Peyer's patch (tissue), 4 donors: ENCODE results near the gene PHYH. TPM values are rescaled to one million over a fixed set of nuclear protein-coding genes. Genes with fewer than 3 reads are reported as not detected.

Experiments
- DNase-seq, 3 donors: peaks; one replicate each; pipeline ENCODE4 v3.0.0-alpha.2; 2017 to 2019
- H3K27ac ChIP-seq, 4 donors: fragments of 200-600 bp; sonication (generic); one replicate each; pipeline ENCODE4 v1.5.1; 2016 to 2019
- H3K27me3 ChIP-seq, 2 donors: fragments of 200-600 bp; sonication (generic); one replicate each; pipeline ENCODE4 v1.5.1; 2019
- H3K36me3 ChIP-seq, 3 donors: fragments of 200-600 bp; sonication (generic); one replicate each; pipeline ENCODE4 v1.5.1; 2016 to 2019
- H3K4me1 ChIP-seq, 4 donors: fragments of 200-600 bp; sonication (generic); one replicate each; pipeline ENCODE4 v1.5.1; 2016 to 2019
- H3K4me3 ChIP-seq, 4 donors: fragments of 200-600 bp; sonication (generic); 1 replicate in 3 of 4; 2 replicates in 1 of 4; pipeline ENCODE4 v1.5.1; 2016 to 2019; ENCODE audit warnings: mild to moderate bottlenecking in 1 of 4
- H3K9me3 ChIP-seq, 4 donors: fragments of 200-600 bp; sonication (generic); one replicate each; pipeline ENCODE4 v1.5.1; 2016 to 2019; ENCODE audit warnings: mild to moderate bottlenecking in 1 of 4
- POLR2A ChIP-seq, 2 donors: fragments of 450-650 bp; IDR thresholded peaks; one replicate each; pipeline ENCODE4 v1.5.1; 2017; ENCODE audit warnings: antibody characterized with exemption in 2 of 2, mild to moderate bottlenecking in 2 of 2, moderate library complexity in 2 of 2
- total RNA-seq, 4 donors: library from RNA; depleted of rRNA; stranded (reverse); fragments of >200 nt; gene quantifications; one replicate each; pipeline ENCODE4 v1.1.0, GENCODE V29; 2016
- TF ChIP-seq, protein P1 (sequence below), 6 experiments: fragments of 450-650 bp in 4 of 6; fragments of 200-600 bp in 2 of 6; sonication (generic) in 1 of 6; IDR thresholded peaks; one replicate each; pipeline ENCODE4 v1.5.1; 2017 to 2019; ENCODE audit warnings: antibody characterized with exemption in 6 of 6, mild to moderate bottlenecking in 3 of 6, moderate library complexity in 1 of 6

Gene PHYH
- total RNA-seq, 4 donors from 2014 or later: 24.8 to 47.5 (median 37.7) TPM

DNA sequence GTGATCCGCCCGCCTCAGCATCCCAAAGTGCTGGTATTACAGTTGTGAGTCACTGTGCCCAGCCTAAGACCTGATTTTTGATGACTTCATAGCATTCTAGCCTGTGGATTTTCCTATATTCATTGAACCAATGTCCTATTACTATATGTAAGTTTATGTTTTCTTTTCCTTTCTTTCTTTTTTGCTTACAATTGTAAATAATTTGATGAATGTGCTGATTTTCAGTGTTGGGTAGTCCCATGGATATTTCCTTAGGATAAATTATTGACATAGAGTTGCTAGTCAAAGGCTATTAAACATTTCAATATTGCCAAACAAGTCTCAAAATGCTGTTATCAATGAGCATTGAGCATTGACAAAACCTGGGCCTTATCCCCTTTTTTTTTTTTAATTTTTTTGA lies 9.9 kb upstream of the PHYH start:
- H3K4me3 ChIP-seq: no peak overlapping the region
- no peak overlapping the region for H3K27ac ChIP-seq
- no peak for DNase-seq
- TF ChIP-seq, protein P1, sequence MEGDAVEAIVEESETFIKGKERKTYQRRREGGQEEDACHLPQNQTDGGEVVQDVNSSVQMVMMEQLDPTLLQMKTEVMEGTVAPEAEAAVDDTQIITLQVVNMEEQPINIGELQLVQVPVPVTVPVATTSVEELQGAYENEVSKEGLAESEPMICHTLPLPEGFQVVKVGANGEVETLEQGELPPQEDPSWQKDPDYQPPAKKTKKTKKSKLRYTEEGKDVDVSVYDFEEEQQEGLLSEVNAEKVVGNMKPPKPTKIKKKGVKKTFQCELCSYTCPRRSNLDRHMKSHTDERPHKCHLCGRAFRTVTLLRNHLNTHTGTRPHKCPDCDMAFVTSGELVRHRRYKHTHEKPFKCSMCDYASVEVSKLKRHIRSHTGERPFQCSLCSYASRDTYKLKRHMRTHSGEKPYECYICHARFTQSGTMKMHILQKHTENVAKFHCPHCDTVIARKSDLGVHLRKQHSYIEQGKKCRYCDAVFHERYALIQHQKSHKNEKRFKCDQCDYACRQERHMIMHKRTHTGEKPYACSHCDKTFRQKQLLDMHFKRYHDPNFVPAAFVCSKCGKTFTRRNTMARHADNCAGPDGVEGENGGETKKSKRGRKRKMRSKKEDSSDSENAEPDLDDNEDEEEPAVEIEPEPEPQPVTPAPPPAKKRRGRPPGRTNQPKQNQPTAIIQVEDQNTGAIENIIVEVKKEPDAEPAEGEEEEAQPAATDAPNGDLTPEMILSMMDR (IDR thresholded peaks at IDR 0.05): no peak
- no peak for TF ChIP-seq POLR2A (IDR thresholded peaks at IDR 0.05)
- no peaks in the 10 kb centered on the region for H3K9me3 ChIP-seq
- no peaks in the 10 kb centered on the region for H3K4me1 ChIP-seq
- H3K27me3 ChIP-seq: no peaks in the 10 kb centered on the region
- no peaks in the 10 kb centered on the region for H3K36me3 ChIP-seq

DNA sequence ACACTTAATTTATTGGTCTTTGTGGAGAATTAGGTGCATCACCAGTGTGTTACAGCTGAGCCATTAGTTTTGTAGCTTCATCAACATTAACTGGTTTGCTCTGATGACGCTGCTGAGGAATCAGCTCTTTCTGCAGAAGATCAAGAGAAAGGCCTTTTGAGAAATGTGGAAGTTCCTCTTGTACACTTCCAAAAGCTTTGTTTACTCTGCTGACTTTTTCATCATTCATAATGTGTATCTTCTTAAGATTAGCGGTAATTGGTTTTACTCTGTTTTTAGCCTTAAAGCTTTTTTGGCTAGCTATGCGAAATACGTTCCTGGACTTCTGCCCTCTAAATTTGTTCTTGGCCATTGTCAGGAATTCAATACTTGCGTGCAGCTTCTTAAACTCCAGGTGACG lies 8.2 kb upstream of the PHYH start:
- TF ChIP-seq POLR2A (IDR thresholded peaks at IDR 0.05): no peak
- TF ChIP-seq, protein P1 (IDR thresholded peaks at IDR 0.05): no peak
- no peak for DNase-seq

DNA sequence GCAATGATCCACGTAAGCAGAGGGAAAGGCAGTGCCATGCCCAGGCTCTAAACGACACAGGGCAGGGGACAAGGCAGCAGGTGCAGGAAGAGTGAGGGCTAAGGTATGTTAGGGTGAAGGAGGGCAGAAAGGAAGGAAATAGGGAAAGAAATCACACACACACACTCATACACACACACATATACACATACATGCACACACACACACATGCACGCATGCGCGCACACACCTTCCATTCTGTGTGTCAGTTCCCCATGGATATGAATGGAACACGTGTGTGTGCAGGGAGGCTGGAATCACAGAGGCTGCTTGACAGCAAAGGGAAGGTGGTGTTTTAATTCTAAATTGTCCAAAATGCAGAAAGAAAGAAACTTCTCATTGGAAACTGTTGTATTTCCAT lies 6.2 kb upstream of the PHYH start:
- Histone ChIP-seq H3K4me3 (no peak overlapping the region), H3K27me3 (no peaks in the 10 kb centered on the region), H3K9me3 (no peaks in the 10 kb centered on the region), H3K4me1 (peaks cover 0 to 9% (median 4%) of the 10 kb centered on the region in 4 donors), H3K27ac (no peak overlapping the region), H3K36me3 (no peaks in the 10 kb centered on the region)
- TF ChIP-seq POLR2A (IDR thresholded peaks at IDR 0.05): no peak
- TF ChIP-seq, protein P1 (IDR thresholded peaks at IDR 0.05): no peak
- no peak for DNase-seq

More for the DNA sequence above, 8.2 kb upstream of the PHYH start:
- H3K36me3 ChIP-seq: no peaks in the 10 kb centered on the region
- H3K4me3 ChIP-seq: no peak overlapping the region
- no peak overlapping the region for H3K27ac ChIP-seq
- no peaks in the 10 kb centered on the region for H3K4me1 ChIP-seq
- no peaks in the 10 kb centered on the region for H3K9me3 ChIP-seq
- no peaks in the 10 kb centered on the region for H3K27me3 ChIP-seq

DNA sequence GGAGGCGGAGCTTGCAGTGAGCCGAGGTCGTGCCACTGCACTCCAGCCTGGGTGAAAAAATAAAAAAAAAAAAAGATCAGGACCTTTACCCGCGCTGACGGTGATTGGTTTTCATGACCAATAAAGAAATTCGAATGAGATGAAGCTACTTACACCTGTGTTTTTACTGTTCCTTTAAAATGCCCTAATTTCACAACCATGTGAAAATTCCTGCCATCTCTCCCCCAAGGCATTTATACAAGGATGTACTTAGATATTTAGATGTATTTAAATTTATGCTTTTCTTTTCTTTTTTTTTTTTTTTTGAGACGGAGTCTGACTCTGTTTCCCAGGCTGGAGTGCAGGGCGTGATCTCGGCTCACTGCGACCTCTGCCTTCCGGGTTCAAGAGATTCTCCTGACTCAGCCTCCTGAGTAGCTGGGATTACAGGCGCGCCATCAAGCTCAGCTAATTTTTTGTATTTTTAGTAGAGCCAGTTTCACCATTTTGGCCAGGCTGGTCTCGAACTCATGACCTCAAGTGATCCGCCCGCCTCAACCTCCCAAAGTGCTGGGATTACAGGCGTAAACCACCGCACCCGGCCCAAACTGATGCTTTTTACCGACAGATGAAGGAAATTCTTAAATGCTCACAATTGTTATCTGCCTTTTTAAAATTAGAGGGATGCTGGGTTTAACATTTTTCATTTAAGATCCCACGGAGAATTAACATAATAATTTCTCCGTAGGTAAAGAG lies 3.1 kb upstream of the PHYH start:
- peak overlapping the region; percentile 92 to 99 (median 95) for H3K27ac ChIP-seq
- no peaks in the 10 kb centered on the region for H3K36me3 ChIP-seq
- H3K9me3 ChIP-seq: no peaks in the 10 kb centered on the region
- no peaks in the 10 kb centered on the region for H3K27me3 ChIP-seq
- DNase-seq: no peak
- TF ChIP-seq, protein P1 (IDR thresholded peaks at IDR 0.05): no peak
- no peak for TF ChIP-seq POLR2A (IDR thresholded peaks at IDR 0.05)
- peaks cover 0 to 25% (median 6%) of the 10 kb centered on the region in 4 donors for H3K4me1 ChIP-seq
- peak overlapping the region in 2 of 4 donors; percentile 56 to 58 for H3K4me3 ChIP-seq

DNA sequence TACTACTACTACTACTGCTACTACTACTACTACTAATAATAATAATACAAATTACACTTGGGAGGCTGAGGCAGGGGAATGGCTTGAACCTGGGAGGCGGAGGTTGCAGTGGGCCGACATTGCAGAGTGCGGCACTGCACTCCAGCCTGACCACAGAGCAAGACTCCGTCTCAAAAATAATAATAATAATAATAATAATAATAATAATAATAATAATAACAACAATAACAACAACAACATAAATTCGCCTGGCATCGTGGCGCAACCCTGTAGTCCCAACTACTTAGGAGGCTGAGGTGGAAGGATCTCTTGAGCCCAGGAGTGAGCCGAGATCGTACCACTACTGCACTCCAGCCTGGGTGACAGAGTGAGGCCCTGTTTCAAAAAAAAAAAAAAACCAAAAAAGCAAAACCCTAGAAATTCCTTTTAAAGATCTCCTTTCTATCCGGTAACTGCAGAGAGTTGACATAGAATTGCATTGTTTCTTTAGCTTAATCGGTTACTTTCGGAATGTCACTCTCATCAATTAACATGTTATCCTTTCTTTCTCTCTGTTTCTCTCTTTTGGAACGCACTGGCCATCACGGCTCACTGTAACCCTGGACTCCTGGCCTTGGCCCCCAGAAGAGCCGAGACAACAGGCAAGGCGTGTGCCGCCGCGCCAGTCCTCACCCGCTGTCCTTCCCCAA lies 972 bp downstream of the PHYH start:
- Histone ChIP-seq H3K27me3 (no peaks in the 10 kb centered on the region), H3K27ac (peak overlapping the region; percentile 94 to 98 (median 96))
- no peak for TF ChIP-seq POLR2A (IDR thresholded peaks at IDR 0.05)
- TF ChIP-seq, protein P1 (IDR thresholded peaks at IDR 0.05): no peak

More for the DNA sequence above, 972 bp downstream of the PHYH start:
- Histone ChIP-seq H3K9me3 (no peaks in the 10 kb centered on the region), H3K36me3 (peaks cover 0 to 12% (median 0%) of the 10 kb centered on the region in 3 donors), H3K4me1 (peaks cover 0 to 25% (median 6%) of the 10 kb centered on the region in 4 donors), H3K4me3 (peak overlapping the region; percentile 67 to 96 (median 90))
- DNase-seq: no peak
